Midbrain (tissue), 1 donor: Measurements from ENCODE around the gene MAP4K4.
A peak's percentile ranks its signal among the peaks of the same experiment; 100 is the strongest.

Source experiments
- DNase-seq: peaks from one replicate; lab custom pipeline; 2025; lab: John Stamatoyannopoulos, UW

MAP4K4 gene

GRCh38 chr2:101697124-101698013 is at the start of gene MAP4K4:
Gene MAP4K4 (plus strand): TSS chr2:101697707. CDS start chr2:101698081, 374 bp downstream.
- DNase-seq = peak; percentile 88

- no peak for DNase-seq
These were observed 44.0 kb upstream of the MAP4K4 start for GRCh38 chr2:101653469-101653868.

GRCh38 chr2:101655702-101656422 is 41.6 kb upstream of the MAP4K4 start:
- no peak for DNase-seq

GRCh38 chr2:101657787-101658186 is 39.7 kb upstream of the MAP4K4 start:
- DNase-seq = no peak

GRCh38 chr2:101658387-101658786 is 39.1 kb upstream of the MAP4K4 start:
- DNase-seq = no peak

GRCh38 chr2:101665312-101665711 is 32.2 kb upstream of the MAP4K4 start:
- DNase-seq = no peak

GRCh38 chr2:101667823-101668222 is 29.7 kb upstream of the MAP4K4 start:
- DNase-seq = no peak

- DNase-seq = no peak
These were observed 25.5 kb upstream of the MAP4K4 start for GRCh38 chr2:101672047-101672446.

GRCh38 chr2:101673920-101674319 is 23.6 kb upstream of the MAP4K4 start:
- no peak for DNase-seq

GRCh38 chr2:101675512-101675911 is 22.0 kb upstream of the MAP4K4 start:
- no peak for DNase-seq

- DNase-seq = no peak
These were observed 20.8 kb upstream of the MAP4K4 start for GRCh38 chr2:101676674-101677073.

- no peak for DNase-seq
These were observed 19.8 kb upstream of the MAP4K4 start for GRCh38 chr2:101677658-101678057.

- no peak for DNase-seq
These were observed 19.1 kb upstream of the MAP4K4 start for GRCh38 chr2:101678379-101678778.

- no peak for DNase-seq
These were observed 18.3 kb upstream of the MAP4K4 start for GRCh38 chr2:101679037-101679726.

- DNase-seq = no peak
These were observed 17.6 kb upstream of the MAP4K4 start for GRCh38 chr2:101679801-101680487.

GRCh38 chr2:101682311-101682710 is 15.2 kb upstream of the MAP4K4 start:
- no peak for DNase-seq

GRCh38 chr2:101684313-101684712 is 13.2 kb upstream of the MAP4K4 start:
- DNase-seq = no peak

GRCh38 chr2:101688261-101688660 is 9.2 kb upstream of the MAP4K4 start:
- DNase-seq = no peak

GRCh38 chr2:101689114-101689825 is 8.2 kb upstream of the MAP4K4 start:
- no peak for DNase-seq

- DNase-seq = no peak
These were observed 6.9 kb upstream of the MAP4K4 start for GRCh38 chr2:101690547-101691152.

GRCh38 chr2:101692041-101692440 is 5.5 kb upstream of the MAP4K4 start:
- DNase-seq = no peak
